Measurements from ENCODE around the gene CEACAM18. TPM values are rescaled to one million over a fixed set of nuclear protein-coding genes. Genes with fewer than 3 reads are reported as not detected.

CEACAM18 gene
- total and polyA plus RNA-seq, 2 of the 4 experiments (the other 2 are of a cell fraction): not detected

GRCh38 chr19:51472607-51473006 is 5.7 kb upstream of the CEACAM18 start:
- ATAC-seq (ENCODE audit: low read depth): no peak

More at GRCh38 chr19:51472607-51473006, 5.7 kb upstream of the CEACAM18 start:
- no peak overlapping the region for H3K4me2 ChIP-seq (ENCODE audit: low read depth, low read length)
- no peak overlapping the region for H2BK20ac ChIP-seq (ENCODE audit: low read depth, low read length)
- intact Hi-C loops (cut with micrococcal nuclease): loop anchor here (1.0 kb wide), 4 partner anchors 134 to 305 kb away; no protein-coding TSS in a partner anchor
- H3K4me3 ChIP-seq (ENCODE audit: insufficient read depth, low read depth, low read length): no peak overlapping the region
- H3K9ac ChIP-seq (ENCODE audit: low read depth, low read length): no peak overlapping the region
- H3K4me1 ChIP-seq (ENCODE audit: control insufficient read depth, insufficient read depth, low read length): no peaks in the 10 kb centered on the region
- H2AK9ac ChIP-seq (replicated peaks; ENCODE audit: low read depth, low read length, poor library complexity): no peak overlapping the region
- no TSS peak for BruUV-seq (replicated peaks)
- H2AFZ ChIP-seq (replicated peaks; ENCODE audit: low read length, poor library complexity): no peak overlapping the region
- H4K20me1 ChIP-seq (ENCODE audit: insufficient read depth, low read length): no peaks in the 10 kb centered on the region
- no peak for DNase-seq
- no peak overlapping the region for H3K4ac ChIP-seq (ENCODE audit: low read depth, low read length)
- H2BK15ac ChIP-seq (ENCODE audit: low read depth, low read length): no peak overlapping the region
- H3K56ac ChIP-seq (ENCODE audit: extremely low read depth, insufficient read depth, low read length): no peak overlapping the region
- H3K18ac ChIP-seq (ENCODE audit: low read depth, low read length): no peak overlapping the region
- dilution Hi-C loops (cut with HindIII; ENCODE audit: low sequenced_read_pairs, unreplicated experiment): no loop called here
- H3K9me3 ChIP-seq (ENCODE audit: control insufficient read depth, insufficient read depth, low read length): no peaks in the 10 kb centered on the region
- no peaks in the 10 kb centered on the region for H3K36me3 ChIP-seq (ENCODE audit: control insufficient read depth, insufficient read depth, low read length)
- no peak overlapping the region for H2AK5ac ChIP-seq (ENCODE audit: low read depth, low read length)
- H4K91ac ChIP-seq (ENCODE audit: insufficient read depth, low read depth, low read length): no peak overlapping the region
- H3K79me1 ChIP-seq (ENCODE audit: low read depth in 1 of 2, low read length in 2 of 2): no peaks in the 10 kb centered on the region
- H3K14ac ChIP-seq (replicated peaks; ENCODE audit: low read depth, low read length): no peak overlapping the region
- no peak overlapping the region for H2BK5ac ChIP-seq (ENCODE audit: low read depth, low read length, poor library complexity, severe bottlenecking)
- no peak overlapping the region for H3K23ac ChIP-seq (ENCODE audit: low read depth, low read length)
- H4K8ac ChIP-seq (ENCODE audit: low read depth in 2 of 2, low read length in 2 of 2): no peak overlapping the region
- no CpG with 5 or more reads among the region's 4 CpGs for WGBS, 2 experiments (ENCODE audit: extremely low coverage in 2 of 2, insufficient read length in 1 of 2)
- TF ChIP-seq CEBPB (IDR thresholded peaks at IDR 0.05; ENCODE audit: low read depth, low read length): no peak
- no peak for TF ChIP-seq MAFK (IDR thresholded peaks at IDR 0.05; ENCODE audit: low read depth, low read length)
- no peak for TF ChIP-seq NFE2L2 (IDR thresholded peaks at IDR 0.05; ENCODE audit: low read depth, low read length)
- TF ChIP-seq RCOR1 (IDR thresholded peaks at IDR 0.05; ENCODE audit: insufficient replicate concordance, low read length): no peak
- TF ChIP-seq RAD21 (IDR thresholded peaks at IDR 0.05; ENCODE audit: low read length): no peak
- no peak for TF ChIP-seq MAZ (IDR thresholded peaks at IDR 0.05; ENCODE audit: borderline replicate concordance, low read depth, low read length)
- no peak for TF ChIP-seq MXI1 (IDR thresholded peaks at IDR 0.05; ENCODE audit: borderline replicate concordance, low read depth, low read length)
- TF ChIP-seq SMC3 (IDR thresholded peaks at IDR 0.05; ENCODE audit: low read depth, low read length): no peak
- no peak for TF ChIP-seq FOS (IDR thresholded peaks at IDR 0.05; ENCODE audit: low read depth, low read length)
- TF ChIP-seq BHLHE40 (IDR thresholded peaks at IDR 0.05; ENCODE audit: low read depth, low read length): no peak
- TF ChIP-seq ELK1 (IDR thresholded peaks at IDR 0.05; ENCODE audit: borderline replicate concordance, low read depth, low read length): no peak
- no peak overlapping the region for H2BK120ac ChIP-seq (ENCODE audit: low read depth, low read length)
- H4K5ac ChIP-seq (ENCODE audit: low read depth, low read length): no peak overlapping the region
- in situ Hi-C loops (cut with MboI; ENCODE audit: low sequenced_read_pairs): loop anchor here (5.0 kb wide), 1 partner anchor 185 kb away; no protein-coding TSS in a partner anchor
- ChIA-PET CTCF (interaction anchor here (1.3 to 3.4 kb wide), 3 partner anchors 9 to 305 kb away, joined by 5 to 27 read pairs (median 6); no protein-coding TSS in a partner anchor), POLR2A (ENCODE audit: unreplicated experiment) (no interaction called here)
- H3K27ac ChIP-seq (ENCODE audit: insufficient read depth, low read length): no peak overlapping the region
- H3K9me1 ChIP-seq (ENCODE audit: insufficient read depth, low read length): no peaks in the 10 kb centered on the region
- H3K27me3 ChIP-seq (ENCODE audit: control insufficient read depth, insufficient read depth, low read length): no peaks in the 10 kb centered on the region

All from IMR-90 (cell line).